Right forelimb (tissue), 1 donor: Measurements from ENCODE around the gene TOGARAM2.

Experiments
- DNase-seq: peaks from one replicate; pipeline ENCODE4 v3.0.0-alpha.2; 2018

Gene TOGARAM2

DNA sequence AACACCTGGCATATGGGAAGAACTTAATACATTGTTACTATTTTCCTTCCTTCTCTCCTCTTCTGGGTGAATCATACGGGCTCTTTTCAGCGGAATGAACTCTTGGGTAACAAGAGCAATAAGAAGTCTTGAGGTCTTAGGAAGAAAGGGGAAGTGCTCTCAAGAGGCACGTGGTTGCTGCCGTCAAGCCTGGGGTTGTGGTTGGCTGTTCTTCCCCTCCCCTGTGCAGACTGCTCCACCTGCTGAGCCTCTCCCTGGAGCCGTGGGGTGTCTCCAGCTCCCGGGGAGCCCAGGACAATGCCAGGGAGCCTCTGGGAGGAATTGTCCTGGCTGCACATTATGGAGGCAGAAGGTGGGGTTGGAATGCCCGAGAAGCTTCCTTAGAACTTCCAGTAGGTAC lies 19.4 kb downstream of the TOGARAM2 start:
- DNase-seq = no peak

DNA sequence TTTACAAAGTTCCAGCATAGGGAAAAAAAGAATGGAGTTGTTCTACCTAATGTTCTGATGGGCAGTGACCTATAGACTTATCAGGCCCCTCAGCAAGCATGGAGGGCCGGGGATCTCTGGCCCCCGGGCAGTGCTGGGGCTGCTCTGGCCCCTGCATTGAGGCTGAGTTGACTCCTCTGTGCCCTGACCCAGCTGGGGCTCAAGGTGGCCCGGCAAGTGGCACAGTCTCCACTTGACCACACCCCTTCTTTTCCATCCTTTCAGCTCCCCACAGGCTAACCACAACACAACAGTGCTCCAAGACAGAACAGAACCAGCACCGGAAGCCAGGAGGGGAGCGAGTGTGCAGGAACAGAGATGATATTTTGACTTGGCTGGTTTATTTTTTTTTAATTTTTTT lies 19.9 kb downstream of the TOGARAM2 start:
- no peak for DNase-seq

DNA sequence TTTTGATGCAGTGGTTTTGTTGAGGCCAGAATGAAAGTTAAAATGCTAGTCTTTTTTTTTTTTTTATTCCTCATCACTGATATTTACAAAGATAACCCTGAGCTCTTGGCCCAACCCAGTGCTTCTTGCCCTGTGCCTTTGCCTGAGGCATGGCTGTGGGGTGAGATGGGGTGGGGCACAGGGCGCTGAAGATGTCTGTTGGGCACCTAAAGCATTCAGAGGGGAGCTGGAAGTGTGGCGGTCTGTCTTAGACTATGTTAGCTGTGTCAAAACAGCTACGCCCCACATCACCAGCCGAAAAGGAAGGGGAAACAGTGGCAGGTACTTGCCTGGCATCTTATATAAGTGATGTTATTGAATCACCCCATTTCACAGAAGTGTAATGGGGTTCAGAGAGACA lies 20.7 kb downstream of the TOGARAM2 start:
- DNase-seq = no peak

DNA sequence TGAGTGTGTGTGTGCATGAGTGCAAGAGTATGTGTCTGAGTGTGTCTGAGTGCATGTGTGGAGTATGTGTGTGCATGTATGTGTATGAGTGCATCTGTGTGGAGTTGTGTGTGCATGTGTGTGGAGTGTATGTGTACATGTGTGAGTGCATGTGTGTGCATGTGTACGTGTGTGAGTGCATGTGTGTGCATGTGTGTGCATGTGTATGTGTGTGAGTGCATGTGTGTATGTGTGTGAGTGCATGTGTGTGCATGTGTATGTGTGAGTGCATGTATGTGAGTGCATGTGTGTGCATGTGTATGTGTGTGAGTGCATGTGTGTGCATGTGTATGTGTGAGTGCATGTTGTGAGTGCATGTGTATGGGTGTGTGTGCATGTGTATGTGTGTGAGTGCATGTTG lies 23.7 kb downstream of the TOGARAM2 start:
- no peak for DNase-seq

DNA sequence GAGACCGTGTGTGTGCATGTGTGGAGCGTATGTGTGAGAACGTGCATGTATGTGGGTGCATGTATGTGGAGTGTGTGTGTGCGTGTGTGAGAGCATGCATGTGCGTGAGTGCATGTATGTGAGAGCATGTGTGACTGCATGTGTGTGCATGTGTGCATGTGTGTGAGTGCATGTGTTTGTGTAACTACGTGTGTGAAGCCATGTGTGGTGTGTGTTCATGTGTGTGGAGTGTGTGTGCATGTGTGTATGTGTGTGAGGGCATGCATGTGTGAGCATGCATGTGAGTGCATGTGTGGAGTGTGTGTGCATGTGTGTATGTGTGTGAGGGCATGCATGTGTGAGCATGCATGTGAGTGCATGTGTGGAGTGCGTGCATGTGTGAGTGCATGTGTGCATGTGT lies 24.2 kb downstream of the TOGARAM2 start:
- DNase-seq = no peak

DNA sequence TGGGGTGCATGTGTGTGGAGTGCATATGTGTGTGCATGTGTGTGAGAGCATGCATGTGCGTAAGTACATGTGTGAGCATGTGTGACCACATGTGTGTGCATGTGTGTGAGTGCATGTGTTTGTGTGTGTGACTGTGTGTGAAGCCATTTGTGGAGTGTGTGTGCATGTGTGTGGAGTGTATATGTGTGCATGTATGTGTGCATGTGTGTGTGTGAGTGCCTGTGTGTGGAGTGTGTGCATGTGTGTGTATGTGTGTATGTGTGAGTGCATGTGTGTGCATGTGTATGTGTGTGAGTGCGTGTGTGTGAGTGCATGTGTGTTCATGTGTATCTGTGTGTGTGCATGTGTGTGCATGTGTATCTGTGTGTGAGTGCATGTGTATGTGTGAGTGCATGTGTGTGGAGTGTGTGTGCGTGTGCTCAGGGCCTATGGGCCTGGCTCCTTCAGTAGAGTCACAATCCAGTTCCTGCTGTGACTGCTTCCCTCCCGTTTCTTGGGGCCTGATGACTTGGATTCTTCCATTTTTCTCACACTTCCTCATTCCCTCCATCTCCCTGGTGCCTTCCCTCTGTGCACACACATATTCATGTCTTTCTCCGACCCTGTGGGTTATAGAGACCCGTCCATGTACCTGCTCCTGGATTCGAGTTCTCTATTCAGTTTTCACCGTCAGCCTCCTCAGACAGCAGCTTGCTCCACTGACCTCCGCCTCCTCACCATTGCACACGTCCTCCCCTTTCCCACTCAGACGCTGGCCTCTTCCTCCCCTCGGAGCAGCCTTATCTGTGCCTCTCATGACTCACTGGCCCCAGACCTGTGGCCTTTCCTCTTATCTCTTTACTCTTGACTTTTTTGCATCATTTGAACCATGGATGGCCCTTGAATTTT lies 25.2 kb downstream of the TOGARAM2 start:
- DNase-seq = no peak

DNA sequence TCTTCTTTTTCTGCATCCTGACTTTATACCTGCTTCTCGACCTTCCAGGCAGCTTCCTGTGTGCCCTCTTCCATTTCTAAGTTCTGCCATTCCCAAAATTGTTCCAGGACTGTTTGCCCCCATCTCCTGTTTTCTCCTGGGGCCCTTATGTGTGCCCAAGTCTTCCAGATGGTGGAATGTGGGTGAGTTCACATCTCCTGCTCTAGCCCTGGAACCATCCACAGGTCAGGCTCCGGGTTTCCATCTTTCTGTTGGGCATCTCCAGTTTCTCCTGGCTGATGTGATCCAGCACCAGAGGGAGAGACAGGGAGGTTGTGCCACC lies 25.8 kb downstream of the TOGARAM2 start:
- no peak for DNase-seq

DNA sequence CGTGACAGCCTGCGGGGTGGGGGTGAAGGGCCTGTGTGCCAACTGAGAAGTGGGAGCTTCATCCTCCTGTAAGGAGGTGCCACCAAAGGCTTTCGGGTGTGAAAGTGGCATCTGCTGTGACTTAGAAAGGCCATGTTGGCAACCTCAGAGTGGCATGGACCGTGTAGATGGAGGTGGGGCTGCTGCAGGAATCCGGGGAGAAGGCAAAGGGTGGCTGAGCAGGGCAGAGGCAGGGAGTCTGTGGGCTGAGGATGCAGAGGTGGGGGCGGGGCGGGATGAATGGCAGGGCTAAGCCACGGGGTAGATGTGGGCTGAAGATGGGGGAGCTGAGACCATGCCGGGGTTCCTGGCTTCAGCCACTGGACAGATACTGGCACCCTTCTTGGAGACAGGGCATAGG lies 28.2 kb downstream of the TOGARAM2 start:
- no peak for DNase-seq

DNA sequence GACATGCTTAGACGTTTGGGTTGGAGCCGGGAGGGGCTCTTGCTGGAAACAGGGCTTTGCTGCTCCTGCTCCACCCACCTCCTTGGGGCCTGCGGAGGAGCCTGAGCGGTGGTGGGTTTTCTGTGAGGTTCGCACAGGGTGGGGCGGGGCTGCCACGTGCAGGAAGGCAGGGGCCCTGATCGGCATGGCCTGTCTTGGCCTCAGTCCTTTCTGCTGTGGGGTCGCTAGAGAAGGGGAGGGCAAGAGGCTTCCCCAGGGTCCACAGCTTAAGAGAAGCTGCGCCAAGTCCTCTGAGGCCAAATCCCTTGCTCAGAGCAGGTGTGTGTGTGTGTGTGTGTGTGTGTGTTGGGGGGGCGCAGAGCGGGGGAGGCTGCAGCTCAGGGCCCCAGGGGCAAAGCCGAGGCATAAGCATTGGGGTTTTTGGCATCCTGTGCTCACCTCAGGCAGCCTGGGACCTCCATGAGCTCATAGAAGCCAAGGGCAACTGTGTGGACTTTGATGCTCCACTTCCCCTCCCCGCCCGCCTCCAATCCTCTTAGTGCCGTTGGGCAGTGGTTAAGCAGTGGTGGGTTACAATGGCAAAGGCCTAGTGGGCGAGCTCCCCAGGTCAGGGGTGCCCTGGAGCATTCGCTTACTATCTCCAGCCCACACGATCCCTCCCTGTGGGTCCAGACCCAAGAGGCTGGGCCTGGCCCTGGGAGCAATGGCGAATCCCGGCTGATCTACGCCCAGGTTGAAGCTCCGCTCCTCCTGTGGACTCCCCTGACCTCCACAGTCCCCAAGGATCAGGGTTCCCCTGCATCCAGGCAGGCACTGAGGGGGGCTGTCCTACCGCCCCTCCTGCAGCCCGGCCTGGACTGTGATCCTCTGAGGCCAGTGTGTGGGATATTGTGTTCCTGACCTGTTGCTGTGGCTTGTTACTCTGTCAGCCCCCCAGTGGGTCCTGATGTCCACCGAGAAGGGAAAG lies 28.9 kb downstream of the TOGARAM2 start:
- DNase-seq = no peak

DNA sequence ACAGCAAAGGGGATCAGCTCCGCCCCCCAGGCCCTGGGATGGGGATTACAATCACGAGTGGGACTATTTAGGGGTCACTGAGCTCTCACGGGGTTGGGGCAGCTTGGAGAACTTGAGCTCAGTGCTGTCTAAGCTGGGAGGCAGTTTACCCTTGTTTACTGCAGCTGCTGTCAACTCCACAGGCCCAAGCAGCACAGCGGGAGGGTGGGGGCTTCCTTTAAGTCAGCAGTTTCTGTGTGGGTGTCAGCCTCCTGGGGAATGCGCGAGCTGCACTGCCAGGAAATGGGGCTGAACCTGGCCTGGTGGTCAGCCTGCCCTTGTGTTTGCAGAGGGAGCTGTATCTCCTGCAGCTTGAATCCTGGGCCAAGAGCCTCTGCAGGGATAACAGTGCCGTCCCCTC lies 29.8 kb downstream of the TOGARAM2 start:
- peak; percentile 57 for DNase-seq

DNA sequence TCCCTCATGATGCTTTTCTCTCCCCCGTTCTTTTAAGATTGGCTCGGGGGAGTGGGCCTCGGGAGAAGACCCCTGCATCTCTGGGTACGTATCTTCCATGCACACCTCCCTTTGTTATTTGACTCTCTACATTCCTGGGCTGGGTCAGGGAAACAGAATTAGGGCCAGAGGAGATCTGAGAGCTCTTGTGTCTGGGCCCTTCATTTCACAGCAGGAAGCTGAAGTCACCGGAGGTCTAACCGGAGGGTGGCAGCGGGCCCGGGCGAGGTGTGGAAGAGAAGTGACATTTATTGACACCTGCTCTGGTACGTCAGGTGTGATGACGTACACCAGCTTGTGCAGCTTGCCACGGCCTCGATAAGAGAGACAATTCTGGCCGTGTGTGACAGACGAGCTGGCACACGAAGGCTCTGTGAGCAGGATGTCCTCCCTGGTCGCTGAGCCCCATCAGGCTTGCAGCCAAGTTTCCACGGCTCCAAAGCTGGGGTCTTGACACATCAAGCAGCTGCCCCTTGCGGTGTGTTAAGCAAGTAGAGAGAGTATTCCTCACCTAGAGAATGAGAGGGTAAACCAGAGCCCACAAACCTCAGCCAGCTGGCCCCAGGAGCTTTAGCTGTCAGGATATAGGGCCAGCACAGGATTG lies 30.4 kb downstream of the TOGARAM2 start:
- peak; percentile 68 for DNase-seq

DNA sequence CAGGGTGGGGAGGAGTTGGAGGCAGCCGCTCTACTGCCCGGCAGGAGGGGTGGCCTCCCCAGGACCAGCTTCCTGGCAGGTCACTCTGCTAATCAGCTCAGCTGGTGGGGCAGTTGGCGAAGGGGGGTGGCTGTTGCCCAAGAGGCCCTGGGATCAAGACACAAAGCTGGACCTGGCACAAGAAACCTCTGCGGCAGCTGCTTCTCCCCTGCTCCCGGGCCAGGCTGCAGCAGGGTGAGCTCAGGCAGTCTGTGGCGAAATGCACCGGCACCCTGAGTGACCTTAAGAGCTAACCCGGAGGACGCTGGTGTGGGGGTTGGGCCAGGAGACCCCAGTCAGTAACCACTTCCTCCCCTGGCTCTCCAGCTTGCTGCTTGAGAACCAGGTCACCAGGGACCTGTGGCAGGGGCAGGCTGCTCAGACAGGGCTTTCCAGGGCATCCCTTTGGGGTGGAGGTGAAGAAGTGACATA lies 31.1 kb downstream of the TOGARAM2 start:
- DNase-seq = no peak

DNA sequence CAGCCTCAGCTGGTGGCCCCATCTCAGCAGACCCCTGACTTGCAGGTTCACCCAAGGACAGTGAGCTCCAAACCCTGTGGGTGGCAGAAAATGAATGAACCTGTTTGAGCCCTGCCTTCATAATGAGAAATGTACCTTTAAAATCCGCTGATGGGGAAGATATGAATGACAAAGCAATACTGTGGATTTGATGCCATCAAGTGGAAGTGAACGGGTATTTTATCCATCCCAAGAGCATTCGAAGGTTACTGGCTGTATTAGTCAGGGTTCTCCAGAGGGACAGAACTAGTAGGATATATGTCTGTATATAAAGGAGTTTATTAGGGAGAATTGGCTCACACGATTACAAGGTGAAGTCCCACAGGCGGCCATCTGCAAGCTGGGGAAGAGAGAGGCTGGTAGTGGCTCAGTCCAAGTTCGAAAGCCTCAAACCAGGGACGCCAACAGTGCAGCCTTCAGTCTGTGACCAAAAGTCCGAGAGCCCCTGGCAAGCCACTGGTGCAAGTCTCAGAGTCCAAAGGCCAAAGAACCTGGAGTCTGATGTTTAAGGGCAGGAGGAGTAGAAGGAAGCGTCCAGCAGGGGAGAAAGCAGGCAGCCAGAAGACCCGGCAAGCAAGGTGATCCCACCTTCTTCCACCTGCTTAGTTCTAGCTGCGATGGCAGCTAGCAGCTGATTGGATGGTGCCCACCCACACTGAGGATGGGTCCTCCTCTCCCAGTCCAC lies 32.1 kb downstream of the TOGARAM2 start:
- no peak for DNase-seq

DNA sequence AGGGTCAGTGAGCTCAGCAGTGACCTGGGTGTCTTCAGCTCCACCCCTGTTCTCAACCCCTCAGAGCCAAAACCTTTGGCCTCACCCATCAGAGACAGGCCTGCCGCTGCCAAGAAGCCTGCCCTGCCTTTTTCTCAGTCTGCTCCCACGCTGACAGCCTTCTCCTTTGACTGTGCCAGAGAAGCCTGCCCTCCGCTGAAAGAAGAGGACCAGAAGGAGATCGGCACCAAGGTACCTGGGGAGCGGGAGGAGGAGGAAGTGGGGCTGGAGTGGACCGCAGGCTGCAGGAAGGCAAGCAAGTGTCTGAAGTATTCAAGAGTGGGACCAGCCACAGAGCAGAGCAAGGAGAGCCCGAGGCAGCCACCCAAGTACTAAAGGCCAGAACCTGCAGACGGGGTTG lies 33.2 kb downstream of the TOGARAM2 start:
- no peak for DNase-seq

DNA sequence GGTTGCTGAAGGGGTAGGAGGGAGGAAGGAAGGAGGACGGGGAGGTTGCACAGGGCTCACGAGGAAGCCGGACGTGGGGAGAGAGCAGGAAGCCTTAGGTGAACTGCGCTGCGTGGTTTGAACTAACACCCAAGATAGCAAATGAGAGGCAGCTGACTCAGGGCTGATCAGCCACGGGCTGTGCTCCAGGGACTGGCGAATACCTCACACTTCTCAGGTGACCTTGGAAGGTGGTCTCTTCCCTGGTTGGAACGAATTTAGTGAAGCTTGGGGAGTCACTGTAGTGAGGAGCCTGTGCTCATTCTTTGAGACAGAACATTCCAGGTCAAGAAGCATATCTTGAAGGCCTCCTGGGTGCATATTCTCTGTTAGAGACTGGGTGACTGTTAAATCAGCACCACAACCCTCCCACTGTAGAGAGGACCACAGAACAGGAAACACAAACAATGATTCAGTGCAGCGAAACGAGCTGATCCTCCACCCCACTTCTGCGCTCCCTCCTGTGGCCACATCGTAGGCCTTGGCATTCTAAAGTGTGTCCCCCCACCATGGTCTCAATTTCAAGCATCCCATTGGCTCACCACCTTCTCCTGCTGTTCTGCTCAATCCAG lies 33.8 kb downstream of the TOGARAM2 start:
- DNase-seq = no peak

DNA sequence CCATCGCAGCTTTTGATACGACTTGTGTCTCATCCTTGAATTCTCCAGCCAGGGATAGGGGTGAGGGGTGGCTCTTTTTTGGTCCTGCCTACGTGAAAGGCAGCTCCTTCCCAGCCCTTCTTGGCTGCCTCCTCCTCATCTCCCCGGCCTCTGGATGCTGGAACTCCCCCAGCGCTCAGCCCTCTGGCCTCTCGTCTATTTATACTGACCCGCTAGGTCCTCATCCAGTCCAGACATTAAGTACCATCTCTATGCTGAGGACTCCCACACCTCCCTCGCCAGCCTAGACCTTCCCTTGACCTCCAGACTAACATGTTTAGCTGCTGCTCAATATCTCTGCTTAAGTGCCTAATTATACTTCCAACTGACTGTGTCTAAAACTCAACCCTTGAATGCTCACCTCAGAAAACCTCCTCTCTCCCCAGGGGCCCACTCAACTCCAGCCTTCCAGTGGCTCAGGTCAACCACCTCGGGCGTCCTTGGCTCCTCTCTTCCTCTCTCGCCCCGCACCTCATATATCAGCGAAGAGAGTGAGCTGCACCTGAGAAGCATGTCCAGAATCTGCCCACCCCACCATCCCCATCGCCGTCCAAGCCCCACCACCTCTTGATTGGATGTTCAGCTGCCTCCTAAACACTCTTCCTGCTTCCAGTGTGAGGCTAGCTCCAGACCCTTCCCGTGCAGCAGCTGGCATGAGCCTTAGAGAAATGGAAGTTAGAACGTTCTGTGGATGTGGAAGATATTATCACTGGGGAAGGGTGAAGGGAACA lies 34.8 kb downstream of the TOGARAM2 start:
- DNase-seq = no peak

DNA sequence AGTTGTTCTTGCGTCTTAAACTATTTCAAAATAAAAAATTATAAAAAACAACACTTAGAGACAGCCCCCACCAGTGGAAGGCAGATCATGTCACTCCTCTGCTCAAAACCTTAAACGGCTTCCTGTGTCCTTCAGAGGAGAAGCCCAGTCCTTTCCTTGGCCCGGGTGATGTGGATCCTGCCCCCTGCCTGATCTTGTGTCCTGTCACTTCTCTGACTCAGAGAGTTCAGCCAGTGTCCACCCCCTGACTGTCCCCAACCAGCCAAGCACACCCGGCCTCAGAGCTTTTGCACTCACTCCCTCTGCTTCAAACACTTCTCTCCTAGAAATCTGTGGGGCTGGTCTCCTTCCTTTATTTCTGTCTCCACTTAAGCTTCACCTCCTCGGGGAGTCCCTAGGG lies 35.4 kb downstream of the TOGARAM2 start:
- DNase-seq = no peak

DNA sequence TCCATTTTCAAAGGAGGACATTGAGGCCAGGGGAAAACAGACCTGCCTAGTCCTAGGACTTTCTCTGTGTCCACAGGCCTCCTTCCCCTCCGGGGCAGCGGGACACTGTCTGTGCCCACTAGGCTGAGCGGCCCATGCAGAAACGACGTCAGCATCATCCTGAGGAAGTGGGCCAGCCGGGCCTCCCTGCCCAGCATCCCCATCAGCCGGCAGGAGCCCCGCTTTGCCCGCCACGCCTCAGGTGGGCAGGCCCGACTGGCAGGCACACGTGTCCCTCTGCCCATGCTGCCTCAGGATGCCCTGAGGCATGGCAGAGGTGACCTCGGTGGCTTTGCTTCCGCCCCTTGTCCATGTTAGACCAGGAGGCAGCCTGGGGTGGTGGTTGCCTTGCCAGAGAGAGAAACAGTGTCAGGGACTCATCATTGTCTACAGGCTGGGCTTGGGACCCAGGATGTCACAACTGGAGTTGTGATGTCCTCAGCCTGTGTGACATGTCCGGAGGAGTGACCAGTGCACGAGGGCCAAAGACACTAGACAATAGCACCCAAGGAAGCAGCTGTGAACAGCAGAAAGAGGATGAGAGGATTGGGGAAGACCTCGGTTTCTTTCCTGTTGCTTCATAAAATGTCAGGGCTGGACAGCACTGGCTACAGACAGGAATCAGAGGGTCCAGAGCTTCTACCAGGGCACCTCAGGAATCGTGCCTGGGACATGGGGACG lies 36.8 kb downstream of the TOGARAM2 start:
- DNase-seq = no peak

DNA sequence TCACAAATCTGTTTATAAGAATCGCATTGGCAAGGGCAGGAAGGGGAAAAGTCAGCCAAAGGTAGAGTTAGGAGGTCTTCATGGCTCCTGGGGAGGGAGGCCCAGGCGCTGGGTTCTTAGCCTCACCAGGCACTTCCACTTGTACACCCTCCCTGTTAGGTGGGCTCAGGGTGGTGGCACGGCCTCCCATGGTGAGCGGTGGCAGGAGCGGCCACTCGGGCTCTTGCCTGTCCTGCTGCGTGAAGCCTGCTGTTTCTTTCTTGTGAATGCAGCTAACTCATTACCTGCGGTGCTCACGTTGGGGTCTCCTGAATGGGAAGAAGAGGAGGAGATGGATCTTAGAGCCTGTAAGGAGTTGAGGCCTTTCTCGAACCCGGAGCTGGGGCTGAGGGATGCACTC lies 40.8 kb downstream of the TOGARAM2 start:
- no peak for DNase-seq

DNA sequence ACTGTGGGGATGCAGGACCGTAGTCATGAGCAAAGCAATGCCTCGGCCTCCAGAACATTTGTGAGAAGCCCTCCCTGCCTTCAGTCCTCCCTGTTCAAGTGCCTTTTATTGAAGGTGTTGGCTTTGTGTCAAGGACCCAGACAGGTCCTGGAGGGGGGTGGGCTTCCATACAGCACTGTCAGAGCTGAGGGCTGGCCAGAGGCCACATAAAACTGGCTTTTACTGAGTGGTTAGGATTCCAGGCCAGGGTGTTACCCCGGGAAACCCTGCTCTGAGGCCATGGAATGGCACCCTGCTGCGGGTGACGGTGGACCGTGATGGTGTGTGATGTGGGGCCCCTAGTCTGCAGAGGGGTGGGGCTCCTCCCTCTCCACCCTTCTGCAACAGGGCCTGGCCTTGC lies 41.6 kb downstream of the TOGARAM2 start:
- no peak for DNase-seq

DNA sequence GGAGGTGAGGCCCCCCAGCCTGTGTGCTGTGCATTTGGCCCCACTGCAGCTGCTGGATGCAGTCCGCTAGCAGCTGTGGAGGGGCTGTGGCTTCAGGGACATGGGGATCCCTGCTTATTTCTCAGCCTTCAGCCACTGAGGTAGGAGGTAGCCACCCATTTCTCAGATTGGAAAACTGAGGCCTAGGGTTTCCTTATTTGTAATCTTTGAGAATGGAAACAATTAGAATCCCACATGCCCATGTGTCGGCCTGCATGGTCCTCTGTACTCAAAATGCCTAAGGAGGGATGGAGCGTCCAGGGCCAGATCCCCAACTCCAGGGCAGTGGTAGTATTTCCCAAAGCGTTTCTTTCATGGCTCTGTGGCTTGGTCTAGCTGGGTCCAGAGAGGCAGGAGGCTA lies 42.1 kb downstream of the TOGARAM2 start:
- no peak for DNase-seq
